ENCODE measurements around the gene CTSE.

The CTSE gene

DNA sequence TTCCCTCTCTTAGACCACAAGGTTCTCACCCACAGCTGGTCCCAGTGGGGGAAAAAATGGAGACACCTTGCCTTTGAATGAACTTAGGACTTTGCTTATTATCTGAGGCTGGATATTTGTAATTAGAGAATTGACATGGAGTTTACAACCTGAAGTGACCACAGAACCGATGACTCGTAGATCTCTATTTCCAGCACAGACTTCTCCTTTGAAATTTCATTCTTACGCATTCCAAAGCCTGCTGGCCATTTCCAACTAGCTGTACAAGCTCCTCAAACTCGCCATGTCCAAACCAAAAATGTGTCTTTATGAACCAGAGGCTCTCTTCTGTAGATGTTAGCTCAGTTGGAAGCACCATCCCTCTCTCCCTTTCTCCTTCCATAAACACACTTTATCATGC is 32.5 kb downstream of the CTSE start:
- DNase-seq (ENCODE audit: low read depth): peak; percentile 78

- no peak for DNase-seq (ENCODE audit: low read depth)
Measured at GRCh38 chr1:205990226-205990625, 33.5 kb downstream of the CTSE start.

GRCh38 chr1:205989786-205990185 is 33.9 kb downstream of the CTSE start:
- DNase-seq (ENCODE audit: low read depth): no peak

DNA sequence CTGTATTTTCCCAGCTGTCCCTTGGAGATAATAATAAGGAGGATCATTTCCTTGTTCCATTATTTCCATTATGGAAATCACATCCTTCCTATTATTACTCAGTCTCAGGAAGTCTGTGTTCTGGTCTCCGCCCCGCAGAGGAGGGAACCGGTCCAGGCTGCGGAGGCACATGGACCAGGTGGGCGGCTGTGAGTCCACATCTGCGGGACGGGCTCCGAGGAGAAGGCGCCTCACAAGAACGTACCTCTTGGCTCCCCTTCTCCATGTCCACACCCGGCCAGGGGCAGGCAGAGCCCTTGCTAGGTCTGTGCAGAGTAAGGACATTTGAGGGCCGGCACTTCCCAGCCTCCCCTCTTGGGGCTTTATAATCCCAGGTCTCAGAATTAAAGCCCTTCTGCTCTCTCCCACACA is 35.1 kb downstream of the CTSE start:
- no peak for DNase-seq (ENCODE audit: low read depth)

- DNase-seq (ENCODE audit: low read depth): no peak
Measured at GRCh38 chr1:205986861-205987260, 36.8 kb downstream of the CTSE start.

GRCh38 chr1:205986292-205986691 is 37.4 kb downstream of the CTSE start:
- no peak for DNase-seq (ENCODE audit: low read depth)

DNA sequence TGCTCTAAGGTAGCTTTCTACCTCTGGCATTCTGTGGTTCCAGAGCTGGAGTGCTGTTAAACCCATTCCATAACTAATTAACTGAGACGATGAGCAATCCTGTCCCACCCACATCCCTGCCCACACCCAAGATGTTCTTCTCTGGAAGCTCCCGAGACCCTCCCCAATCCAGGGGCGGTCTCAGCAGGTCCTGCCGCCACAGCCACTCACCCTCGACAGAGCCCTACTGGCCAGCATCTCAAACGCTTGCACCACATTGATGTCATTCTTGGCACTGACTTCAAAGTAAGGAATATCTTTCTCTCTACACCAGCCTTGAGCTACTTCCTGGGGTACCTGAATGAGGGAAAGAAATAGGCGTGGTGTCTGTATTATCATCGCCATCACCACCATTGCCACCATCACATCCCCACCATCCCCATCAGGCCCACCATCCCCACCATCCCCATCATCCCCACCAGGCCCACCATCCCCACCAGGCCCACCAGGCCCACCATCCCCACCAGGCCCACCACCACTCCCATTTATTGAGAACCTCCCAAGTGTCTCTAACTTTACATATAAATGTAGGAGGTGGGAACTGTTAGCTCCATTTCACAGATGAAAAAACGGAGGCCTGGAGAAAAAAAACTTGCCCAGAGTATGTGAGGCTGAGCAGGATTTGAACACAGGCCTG is 38.2 kb downstream of the CTSE start:
- DNase-seq (ENCODE audit: low read depth): no peak

DNA sequence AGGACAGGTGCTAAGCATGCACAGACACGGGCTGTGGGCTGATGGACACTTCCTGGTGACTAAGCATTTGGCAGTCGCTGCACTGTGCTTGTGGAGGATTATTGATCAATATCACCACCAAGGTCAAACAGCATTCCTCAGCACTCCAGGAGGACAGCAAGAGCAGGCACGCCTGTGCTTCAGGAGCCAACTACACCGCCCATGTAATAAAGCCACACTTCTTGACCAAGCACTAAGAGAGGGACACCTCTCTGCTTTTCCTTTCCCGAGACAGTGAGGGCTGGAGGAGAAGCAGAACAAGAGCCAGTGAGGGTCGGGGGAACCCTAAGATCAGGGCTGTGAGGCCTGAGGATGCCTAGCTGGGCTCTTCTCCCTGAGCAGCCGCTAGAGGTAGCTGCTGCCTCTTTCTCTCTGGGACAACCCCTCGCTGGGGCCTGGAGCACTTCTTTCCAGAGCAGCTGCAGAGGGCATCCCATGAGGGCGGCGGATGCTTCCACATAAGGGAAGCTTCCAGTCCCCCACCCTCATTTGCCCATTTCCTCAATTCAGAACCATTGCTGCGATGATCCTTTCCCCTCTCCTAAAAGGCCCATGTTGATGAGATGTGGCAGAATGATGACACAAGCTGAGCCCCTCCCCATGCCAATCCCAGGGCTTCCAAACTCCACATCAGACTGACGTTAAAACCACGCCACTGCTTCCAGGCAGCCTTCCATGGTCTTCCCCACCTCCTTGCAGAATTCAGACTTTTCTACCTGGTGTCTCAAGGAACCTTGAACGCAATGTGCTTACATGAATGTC is 39.6 kb downstream of the CTSE start:
- peak; percentile 70 for DNase-seq (ENCODE audit: low read depth)

DNA sequence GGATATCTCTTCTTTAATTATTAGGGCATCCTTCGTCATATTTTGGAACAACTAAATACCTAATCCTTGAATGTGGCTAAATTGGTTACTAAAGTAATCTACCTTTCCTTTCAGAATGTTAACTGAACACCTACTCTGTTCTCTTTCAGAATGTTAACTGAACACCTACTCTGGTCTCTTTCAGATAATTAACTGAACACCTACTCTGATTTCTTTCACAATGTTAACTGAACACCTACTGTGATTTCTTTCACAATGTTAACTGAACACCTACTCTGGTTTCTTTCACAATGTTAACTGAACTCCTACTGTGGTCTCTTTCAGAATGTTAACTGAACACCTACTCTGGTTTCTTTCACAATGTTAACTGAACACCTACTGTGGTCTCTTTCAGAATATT is 42.4 kb downstream of the CTSE start:
- no peak for DNase-seq (ENCODE audit: low read depth)

DNA sequence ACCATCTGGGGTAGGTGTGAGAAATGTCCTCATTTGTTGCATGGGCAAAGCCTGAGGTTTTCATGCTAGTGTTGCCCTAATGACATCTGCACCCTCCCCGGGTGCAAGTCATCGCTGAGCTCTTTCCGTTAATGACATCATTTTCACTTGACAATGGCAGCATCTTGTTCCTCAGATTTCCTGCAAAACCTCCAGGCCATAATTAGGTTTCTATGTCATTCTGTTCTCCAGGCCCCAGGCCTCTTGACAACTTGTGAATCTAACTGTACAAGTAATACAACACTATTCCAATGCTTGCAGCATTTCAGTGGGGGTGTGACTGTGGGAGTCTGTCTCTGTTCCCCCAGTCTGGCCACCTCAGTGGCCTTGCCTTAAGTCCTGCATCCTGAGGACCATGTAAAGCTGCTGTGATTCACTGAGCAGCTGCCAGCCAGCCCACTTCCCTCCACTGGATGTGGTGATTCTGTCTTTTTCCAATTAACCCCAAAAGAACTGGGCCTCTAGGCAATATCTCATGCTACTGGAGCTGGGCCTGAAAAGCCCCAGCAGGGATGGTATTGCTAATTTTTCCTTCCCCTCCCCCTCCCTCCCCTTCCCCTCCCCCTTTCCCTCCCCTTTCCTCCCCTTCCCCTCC is 43.3 kb downstream of the CTSE start:
- DNase-seq (ENCODE audit: low read depth): no peak

- no peak for DNase-seq (ENCODE audit: low read depth)
Measured at GRCh38 chr1:205979301-205979700, 44.4 kb downstream of the CTSE start.

DNA sequence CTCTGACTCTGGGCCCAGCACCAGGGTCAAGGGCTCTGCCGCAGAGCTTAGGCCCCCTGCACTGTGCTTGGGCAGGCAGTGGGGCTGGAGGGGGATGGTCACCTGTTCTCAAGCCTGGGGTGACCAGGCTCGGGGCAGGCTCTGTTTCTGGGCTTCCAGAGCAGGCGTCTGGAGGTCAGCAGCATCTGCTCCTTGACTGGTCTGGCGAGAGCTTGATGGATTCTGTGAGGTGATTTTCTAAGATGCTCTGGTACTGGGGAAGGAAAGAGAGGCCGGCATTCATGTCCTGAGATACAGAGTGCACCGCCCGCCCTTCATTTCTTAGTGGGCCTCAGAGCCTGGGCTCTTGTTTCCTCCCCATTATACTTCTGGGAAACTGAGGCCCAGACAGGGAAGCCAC is 45.0 kb downstream of the CTSE start:
- no peak for DNase-seq (ENCODE audit: low read depth)

DNA sequence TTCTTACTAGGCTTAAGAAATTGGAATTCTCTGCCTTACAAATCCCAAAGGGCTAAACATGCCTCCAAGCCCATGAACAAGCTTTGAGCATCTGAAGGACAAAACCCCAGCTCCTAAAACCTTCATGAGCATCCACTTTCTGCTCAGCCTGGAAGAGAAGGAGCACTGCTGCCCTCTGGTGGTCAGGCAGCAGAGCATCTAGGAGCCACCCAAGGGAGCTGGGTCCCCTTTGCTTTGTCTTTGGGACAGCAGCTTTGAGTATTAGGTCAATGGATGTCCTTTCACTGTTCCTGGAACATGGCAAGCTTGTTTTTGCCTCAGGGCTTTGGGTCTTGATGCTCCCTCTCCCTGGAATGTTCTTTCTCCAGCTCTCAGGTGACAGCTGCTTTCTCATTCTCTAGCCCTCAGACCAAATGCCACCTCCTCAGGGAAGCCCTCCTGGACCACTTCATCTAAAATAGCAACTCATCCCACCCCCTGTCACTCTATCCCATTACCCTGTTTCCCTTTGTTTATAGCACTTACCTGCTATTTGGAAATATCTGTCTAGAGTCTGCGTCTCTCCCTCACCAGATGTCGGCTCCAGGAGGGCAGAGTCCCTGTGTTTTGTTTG is 46.2 kb downstream of the CTSE start:
- DNase-seq (ENCODE audit: low read depth): peak; percentile 83

GRCh38 chr1:205976708-205977401 is 46.8 kb downstream of the CTSE start:
- DNase-seq (ENCODE audit: low read depth): peak; percentile 83

GRCh38 chr1:205976036-205976435 is 47.7 kb downstream of the CTSE start:
- DNase-seq (ENCODE audit: low read depth): no peak

- no peak for DNase-seq (ENCODE audit: low read depth)
Measured at GRCh38 chr1:205975387-205975998, 48.2 kb downstream of the CTSE start.

DNA sequence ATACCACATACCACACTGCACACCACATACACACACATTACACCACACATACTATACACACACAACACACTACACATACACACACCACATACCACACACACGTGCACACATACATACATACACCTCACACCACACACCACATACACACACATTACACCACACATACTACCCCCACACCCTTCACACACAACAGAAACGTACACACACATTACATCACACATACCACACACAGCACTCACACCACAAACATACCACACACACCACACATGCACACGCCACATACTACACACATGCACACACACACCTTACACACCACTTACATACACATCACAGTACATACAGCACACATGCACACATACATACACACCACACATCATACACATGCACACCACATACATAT is 49.0 kb downstream of the CTSE start:
- no peak for DNase-seq (ENCODE audit: low read depth)

DNA sequence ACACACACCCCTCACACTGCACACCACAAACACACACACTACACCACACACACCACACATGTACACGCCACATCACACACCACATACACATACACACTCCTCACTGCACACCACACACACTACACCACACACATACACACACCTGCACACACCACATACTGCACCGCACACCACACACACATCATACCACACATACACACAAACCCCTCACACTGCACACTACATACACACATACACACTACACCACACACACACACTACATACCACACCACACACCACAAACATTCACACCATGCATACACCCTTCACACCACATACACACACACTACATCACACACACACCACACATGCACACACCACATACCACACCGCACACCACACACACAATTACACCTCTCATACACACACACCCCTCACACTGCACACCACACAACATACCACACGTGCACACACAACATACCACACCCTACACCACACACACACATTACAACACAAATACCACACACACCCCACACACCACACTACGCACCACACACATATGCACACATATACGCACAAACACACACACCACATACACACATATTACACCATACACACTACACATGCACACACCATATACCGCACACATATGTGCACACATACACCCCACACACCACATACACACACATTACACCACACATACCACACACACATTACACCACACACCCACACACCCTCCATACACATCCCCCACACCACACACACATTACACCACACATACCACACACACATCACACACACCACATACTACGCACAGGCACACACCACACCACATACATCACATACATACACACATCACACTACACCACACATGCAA is 50.1 kb downstream of the CTSE start:
- no peak for DNase-seq (ENCODE audit: low read depth)

- DNase-seq (ENCODE audit: low read depth): peak; percentile 21
Measured at GRCh38 chr1:205972491-205973168, 51.1 kb downstream of the CTSE start.

GRCh38 chr1:205972081-205972480 is 51.6 kb downstream of the CTSE start:
- peak; percentile 26 for DNase-seq (ENCODE audit: low read depth)

Measured in EH (cell line).